Kidney (tissue), 14 donors: ENCODE measurements around the gene CNTD1. TPM values are rescaled to one million over a fixed set of nuclear protein-coding genes. Genes with fewer than 3 reads are reported as not detected.
"Not testable (repeated sequence)": the region's sequence is repeated elsewhere in the genome, so short reads cannot be mapped to it uniquely, and the experiment has no call there.

Experiments used
- DNase-seq, 5 donors: peaks; one replicate each; pipeline ENCODE4 v3.0.0-alpha.2; 2013 to 2020
- FAIRE-seq: peaks from 2 replicates; lab custom pipeline; 2012; peaks lifted over from hg19 to GRCh38; lab: Jason Lieb, UNC
- H3K27ac ChIP-seq, 2 donors: one replicate each; pipeline ENCODE4 v1.7.0; 2013; ENCODE audit warnings: low read depth in 2 of 2, low read length in 2 of 2, inconsistent platforms in 1 of 2
- H3K27me3 ChIP-seq: one replicate; pipeline ENCODE4 v1.7.1; 2013; ENCODE audit warnings: low read length, inconsistent platforms; ENCODE audit not compliant: control insufficient read depth, insufficient read depth
- H3K36me3 ChIP-seq, 3 donors: one replicate each; pipeline versions ENCODE4 v1.7.0 to v1.7.1; 2013; ENCODE audit warnings: low read length in 3 of 3, control low read depth in 1 of 3, inconsistent platforms in 1 of 3; ENCODE audit not compliant: insufficient read depth in 3 of 3, control insufficient read depth in 2 of 3
- H3K4me1 ChIP-seq, 3 donors: one replicate each; pipeline versions ENCODE4 v1.7.0 to v1.7.1; 2013; ENCODE audit warnings: low read length in 3 of 3, inconsistent platforms in 1 of 3, low read depth in 1 of 3; ENCODE audit not compliant: control insufficient read depth in 2 of 3, insufficient read depth in 2 of 3
- H3K4me3 ChIP-seq, 3 donors: one replicate each; pipeline versions ENCODE4 v1.7.0 to v1.8.1; 2013; ENCODE audit warnings: low read length in 3 of 3, control low read depth in 1 of 3, inconsistent platforms in 1 of 3
- H3K9ac ChIP-seq, 3 donors: one replicate each; pipeline versions ENCODE4 v1.7.0 to v1.7.1; 2013; ENCODE audit warnings: low read length in 3 of 3, control low read depth in 1 of 3, inconsistent platforms in 1 of 3
- H3K9me3 ChIP-seq, 3 donors: one replicate each; pipeline versions ENCODE4 v1.7.0 to v1.7.1; 2013; ENCODE audit warnings: low read length in 3 of 3, control low read depth in 1 of 3, inconsistent platforms in 1 of 3; ENCODE audit not compliant: control insufficient read depth in 2 of 3, insufficient read depth in 1 of 3
- CTCF ChIP-seq: IDR thresholded peaks from 3 replicates; pipeline ENCODE4 v1.5.1; 2012; ENCODE audit warnings: mild to moderate bottlenecking, moderate library complexity, borderline replicate concordance; ENCODE audit not compliant: insufficient read depth; ENCODE audit errors: extremely low read depth
- intact Hi-C: fragments of 100-400 bp; cut with DNase I; formaldehyde crosslinking; loops from one replicate; pipeline ENCODE4 v1.11.1; 2022
- polyA plus RNA-seq: library from polyadenylated mRNA; stranded (reverse); fragments of 350-450 nt; fragmentation: Illumina TruSeq; extraction: RNeasy Lipid Tissue Mini Kit (QIAGEN cat#74804); gene quantifications from one replicate; pipeline ENCODE4 v1.2.3, GENCODE V29; 2014; ENCODE audit warnings: low read depth, low replicate concordance; ENCODE audit not compliant: insufficient read depth
- total RNA-seq: library from RNA; stranded (reverse); fragmentation: NEBNext Ultra II Directional; extraction: Animal tissue kit (Norgen Biotek cat#: 25700); gene quantifications from one replicate; pipeline ENCODE4 v1.2.1, GENCODE V29; 2021
- donor health status: control.
- donor health status: control.
- donor health status: control.
- donor health status: control.
- donor health status: control.
- donor health status: DM: yes; HTN: yes; CAD: no.
- donor health status: Normal renal cell carcinoma (clear cell type).

Gene CNTD1
- total and polyA plus RNA-seq, 2 donors from 2014 or later = 0.60 to 0.95 TPM

- Histone ChIP-seq H3K27ac (no peak overlapping the region), H3K36me3 (no peaks in the 10 kb centered on the region), H3K9me3 (no peaks in the 10 kb centered on the region), H3K9ac (no peak overlapping the region), H3K27me3 (no peaks in the 10 kb centered on the region), H3K4me1 (peaks cover 4 to 23% (median 9%) of the 10 kb centered on the region in 3 donors), H3K4me3 (peak overlapping the region in 2 of 3 donors; percentile 44 to 61)
- peak in 1 of 5 donors; percentile 38 for DNase-seq
- intact Hi-C loops = no loop called here
- no peak for FAIRE-seq
- no peak for TF ChIP-seq CTCF
Observed at GRCh38 chr17:42853968-42854790, 55.5 kb downstream of the CNTD1 start.

GRCh38 chr17:42855048-42855596 lies 56.5 kb downstream of the CNTD1 start:
- FAIRE-seq (no peak), DNase-seq (peak in 1 of 5 donors; percentile 23)
- no peak for TF ChIP-seq CTCF
- no peak overlapping the region for H3K9ac ChIP-seq
- intact Hi-C loops = no loop called here
- no peaks in the 10 kb centered on the region for H3K27me3 ChIP-seq
- peaks cover under 1 to 14% (median under 1%) of the 10 kb centered on the region in 3 donors for H3K4me1 ChIP-seq
- H3K36me3 ChIP-seq = no peaks in the 10 kb centered on the region
- no peak overlapping the region for H3K4me3 ChIP-seq
- no peak overlapping the region for H3K27ac ChIP-seq
- no peaks in the 10 kb centered on the region for H3K9me3 ChIP-seq

- H3K27ac ChIP-seq, H3K4me3 ChIP-seq, H3K36me3 ChIP-seq, intact Hi-C loops, FAIRE-seq, H3K9me3 ChIP-seq, H3K9ac ChIP-seq, H3K27me3 ChIP-seq: not testable (repeated sequence)
- peak in 1 of 5 donors; percentile 7 for DNase-seq
- H3K4me1 ChIP-seq = peaks cover 0 to 13% (median 0%) of the 10 kb centered on the region in 3 donors
Observed at GRCh38 chr17:42856093-42856492, 57.4 kb downstream of the CNTD1 start.

- H3K27ac ChIP-seq, H3K9me3 ChIP-seq, H3K27me3 ChIP-seq, H3K4me3 ChIP-seq, FAIRE-seq, intact Hi-C loops, H3K9ac ChIP-seq, H3K36me3 ChIP-seq: not testable (repeated sequence)
- H3K4me1 ChIP-seq = peaks cover 0 to 13% (median 0%) of the 10 kb centered on the region in 3 donors
- DNase-seq = peak in 1 of 5 donors; percentile 38
Observed at GRCh38 chr17:42856516-42856915, 57.9 kb downstream of the CNTD1 start.
